Stimulated activated CD4-positive, alpha-beta T cell treated with anti-CD3 and anti-CD28 coated beads, Interleukin-12 subunit alpha, Interleukin-12 subunit beta, amount 100 ng/mL, for 4 hours (primary cell): ENCODE measurements around the gene TRIM56.
"Not testable (repeated sequence)": the region's sequence is repeated elsewhere in the genome, so short reads cannot be mapped to it uniquely, and the experiment has no call there.

ENCODE experiments used
- DNase-seq: peaks from one replicate; pipeline ENCODE4 v3.0.0-alpha.2; 2020

Gene TRIM56

DNA sequence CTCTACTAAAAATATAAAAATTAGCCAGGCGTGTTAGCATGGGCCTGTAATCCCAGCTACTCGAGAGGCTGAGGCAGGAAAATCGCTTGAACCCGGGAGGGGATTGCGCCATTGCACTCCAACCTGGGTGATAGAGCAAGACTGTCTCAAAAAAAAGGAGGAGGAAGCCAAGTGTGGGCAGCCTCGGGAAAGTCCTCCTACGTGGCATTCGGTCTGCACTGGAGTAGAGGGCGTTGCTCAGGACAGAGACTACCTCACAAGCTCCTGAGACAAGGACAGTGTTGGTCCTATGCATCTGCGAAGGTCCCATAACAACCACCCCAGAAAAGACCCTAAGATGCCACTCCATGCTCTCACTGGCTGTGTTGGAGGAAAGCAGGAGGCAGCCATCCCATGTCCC is 31.6 kb downstream of the TRIM56 start:
- DNase-seq: no peak

GRCh38 chr7:101118856-101119255 is 33.6 kb downstream of the TRIM56 start:
- DNase-seq: no peak

DNA sequence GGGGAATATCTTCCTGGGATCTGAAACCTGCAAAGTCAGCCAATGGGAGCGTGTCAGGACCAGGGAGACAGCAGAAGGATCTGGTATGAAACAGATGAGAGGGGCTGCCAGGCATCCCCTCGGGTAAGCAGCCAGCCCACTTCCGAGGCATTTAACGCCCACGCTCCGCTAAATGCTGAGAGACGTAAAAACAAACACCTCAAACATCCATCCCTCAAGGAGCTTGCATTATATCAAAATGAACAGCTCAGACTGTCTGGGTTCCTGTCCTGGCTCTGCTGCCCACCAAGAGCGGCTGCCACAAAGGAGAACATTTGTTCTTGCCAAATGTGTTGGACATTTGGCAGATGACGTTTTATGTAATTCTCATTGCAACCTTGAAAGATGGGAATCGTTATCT is 34.6 kb downstream of the TRIM56 start:
- no peak for DNase-seq

DNA sequence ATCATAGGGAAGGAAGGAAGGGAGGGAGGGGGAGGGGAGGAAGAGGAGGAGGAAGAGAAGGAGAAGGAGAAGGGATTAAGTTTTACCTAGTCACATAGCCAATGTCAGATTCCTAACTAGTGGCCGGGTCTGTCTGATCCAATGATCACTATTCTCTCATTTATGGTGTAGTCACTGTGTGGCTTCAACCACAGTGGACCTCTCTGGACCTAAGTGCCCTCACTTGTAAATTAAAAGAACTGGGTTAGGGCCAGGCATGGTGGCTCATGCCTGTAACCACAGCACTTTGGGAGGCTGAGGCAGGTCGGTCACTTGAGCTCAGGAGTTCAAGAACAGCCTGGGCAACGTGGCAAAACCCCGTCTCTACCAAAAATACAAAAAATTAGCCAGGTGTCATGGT is 35.0 kb downstream of the TRIM56 start:
- no peak for DNase-seq

GRCh38 chr7:101121631-101121990 is 36.3 kb downstream of the TRIM56 start:
- not testable (repeated sequence) for DNase-seq

DNA sequence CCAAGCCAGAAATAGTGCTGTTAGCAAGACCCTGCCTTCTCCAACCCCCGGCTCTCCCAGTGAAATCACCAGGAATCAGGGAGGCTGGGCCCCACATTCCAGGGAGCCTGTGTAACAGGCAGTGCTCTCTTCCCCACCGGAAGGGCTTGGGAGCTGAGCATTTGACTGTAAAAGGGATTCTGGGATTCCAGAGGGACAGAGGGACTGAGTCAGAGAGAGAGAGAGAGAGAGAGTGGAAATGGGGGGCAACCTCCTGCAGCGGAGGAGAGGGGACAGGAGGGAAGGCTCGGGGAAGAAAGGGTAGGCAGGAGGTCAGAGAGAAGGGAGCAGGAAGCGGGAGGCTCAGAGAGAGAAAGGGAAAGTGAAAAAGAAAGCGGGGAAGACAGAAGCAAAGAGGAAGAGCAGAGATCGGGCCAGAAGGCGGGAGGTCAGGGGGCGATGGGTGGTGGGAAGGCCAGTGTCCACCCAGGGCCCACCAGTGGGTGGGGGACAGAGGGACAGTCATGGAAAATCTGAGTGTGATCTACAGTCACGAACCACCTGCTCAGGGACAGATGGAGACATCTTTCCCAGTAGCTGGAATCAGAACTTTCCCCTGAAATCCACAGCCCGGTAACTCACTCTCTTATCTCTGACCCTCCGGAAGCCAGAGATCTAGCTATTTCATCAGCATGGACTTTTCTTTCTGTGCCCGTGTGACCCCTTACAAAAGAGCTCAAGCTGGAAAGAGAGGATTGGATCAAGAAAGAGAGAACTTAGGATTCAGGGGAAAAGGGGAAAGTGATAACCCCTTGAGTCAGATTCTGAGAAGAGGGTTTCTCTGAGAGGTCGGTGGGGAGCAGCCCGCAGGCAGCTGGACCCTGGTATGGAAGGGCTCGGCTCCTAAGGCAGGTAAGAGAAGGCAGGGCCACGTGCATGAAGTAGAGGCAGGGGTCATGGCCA is 37.0 kb downstream of the TRIM56 start:
- no peak for DNase-seq

GRCh38 chr7:101122933-101123702 is 37.8 kb downstream of the TRIM56 start:
- DNase-seq: no peak

- no peak for DNase-seq
Measured at GRCh38 chr7:101123703-101124068, 38.4 kb downstream of the TRIM56 start.

DNA sequence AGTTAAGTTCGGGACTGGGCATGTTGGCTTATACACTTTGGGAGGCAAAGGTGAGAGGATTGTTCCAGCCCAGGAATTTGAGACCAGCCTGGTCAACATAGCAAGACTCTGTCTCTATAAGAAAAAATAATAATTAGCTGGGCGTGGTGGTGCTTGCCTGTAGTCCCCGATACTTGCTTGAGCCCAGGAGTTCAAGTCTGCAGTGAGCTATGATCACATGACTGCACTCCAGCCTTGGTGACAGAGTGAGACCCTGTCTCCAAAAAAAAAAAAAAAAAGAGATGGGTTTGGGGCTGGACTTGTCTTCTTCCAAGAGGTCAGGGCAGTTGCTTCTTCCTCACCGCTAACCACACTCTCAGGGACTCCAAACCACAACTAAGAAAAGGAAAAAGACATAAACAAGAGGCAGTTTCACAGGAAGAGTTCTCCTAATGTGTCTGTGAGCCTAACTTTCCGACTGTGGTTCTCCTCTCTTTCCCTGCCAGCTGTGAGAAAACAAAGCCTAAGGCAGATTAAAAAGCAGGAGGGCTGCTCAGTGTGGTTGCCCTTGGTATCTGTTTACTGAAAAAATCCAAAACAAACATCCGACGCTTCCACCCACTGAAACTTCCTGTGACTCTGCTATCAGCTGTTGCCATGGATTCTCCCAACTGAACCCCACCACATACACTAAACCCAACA is 39.2 kb downstream of the TRIM56 start:
- no peak for DNase-seq

- DNase-seq: no peak
Measured at GRCh38 chr7:101125989-101126650, 40.8 kb downstream of the TRIM56 start.

- DNase-seq: no peak
Measured at GRCh38 chr7:101126651-101127459, 41.6 kb downstream of the TRIM56 start, which contains the start of gene SERPINE1. Gene SERPINE1, plus strand, starts transcription at chr7:101127104. Its CDS starts 1,290 bp downstream, at chr7:101128394.

GRCh38 chr7:101127460-101128039 is 42.3 kb downstream of the TRIM56 start:
- DNase-seq: no peak

GRCh38 chr7:101128040-101128834 is 43.0 kb downstream of the TRIM56 start:
- DNase-seq: no peak

DNA sequence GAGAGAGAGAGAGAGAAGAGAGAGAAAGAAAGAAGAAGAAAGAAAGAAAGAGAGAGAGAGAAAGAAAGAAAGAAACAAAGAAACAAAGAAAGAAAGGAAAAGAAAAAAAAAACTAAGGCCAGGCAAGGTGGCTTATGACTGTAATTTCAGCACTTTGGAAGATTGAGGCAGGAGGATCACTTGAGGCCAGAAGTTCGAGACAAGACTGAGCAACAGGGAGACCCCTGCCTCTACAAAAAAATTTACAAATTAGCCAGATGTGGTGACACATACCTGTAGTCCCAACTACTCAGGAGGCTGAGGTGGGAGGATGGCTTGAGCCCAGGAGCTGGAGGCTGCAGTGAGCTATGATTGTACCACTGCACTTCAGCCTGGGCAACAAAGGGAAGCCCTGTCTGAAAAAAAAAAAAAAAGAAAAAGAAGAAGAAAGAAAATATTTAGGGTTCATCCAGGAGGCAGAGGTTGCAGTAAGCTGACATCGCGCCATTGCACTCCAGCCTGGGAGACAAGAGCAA is 44.4 kb downstream of the TRIM56 start:
- no peak for DNase-seq

- DNase-seq: not testable (repeated sequence)
Measured at GRCh38 chr7:101132626-101133600, 47.6 kb downstream of the TRIM56 start.

GRCh38 chr7:101133621-101134398 is 48.5 kb downstream of the TRIM56 start:
- no peak for DNase-seq

DNA sequence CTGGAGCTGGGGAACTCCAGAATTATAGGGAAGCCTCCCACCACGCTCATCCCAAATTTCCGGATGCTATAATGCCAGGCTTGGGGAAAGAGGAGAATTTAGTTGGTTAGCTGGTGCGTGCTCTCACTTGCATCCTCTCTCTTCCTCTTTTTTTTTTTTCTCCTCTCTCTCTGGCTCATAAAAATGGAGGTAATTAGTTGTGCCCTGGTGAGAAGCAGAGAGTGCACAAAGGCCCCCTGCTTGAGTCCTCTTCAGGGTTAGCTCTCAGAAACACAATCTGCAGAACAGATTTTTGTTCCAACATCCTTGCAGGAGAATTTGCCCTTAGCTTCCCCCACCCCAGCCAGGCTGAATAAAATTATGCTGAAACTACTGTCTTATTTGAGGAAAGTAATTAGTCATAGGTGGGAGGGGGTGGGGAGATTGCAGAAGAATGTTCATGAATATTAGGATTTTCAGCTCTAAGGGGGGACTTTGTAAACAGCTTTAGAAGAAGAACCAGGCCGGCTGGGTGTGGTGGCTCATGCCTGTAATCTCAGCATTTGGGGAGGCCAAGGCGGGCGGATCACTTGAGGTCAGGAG is 49.2 kb downstream of the TRIM56 start:
- no peak for DNase-seq

DNA sequence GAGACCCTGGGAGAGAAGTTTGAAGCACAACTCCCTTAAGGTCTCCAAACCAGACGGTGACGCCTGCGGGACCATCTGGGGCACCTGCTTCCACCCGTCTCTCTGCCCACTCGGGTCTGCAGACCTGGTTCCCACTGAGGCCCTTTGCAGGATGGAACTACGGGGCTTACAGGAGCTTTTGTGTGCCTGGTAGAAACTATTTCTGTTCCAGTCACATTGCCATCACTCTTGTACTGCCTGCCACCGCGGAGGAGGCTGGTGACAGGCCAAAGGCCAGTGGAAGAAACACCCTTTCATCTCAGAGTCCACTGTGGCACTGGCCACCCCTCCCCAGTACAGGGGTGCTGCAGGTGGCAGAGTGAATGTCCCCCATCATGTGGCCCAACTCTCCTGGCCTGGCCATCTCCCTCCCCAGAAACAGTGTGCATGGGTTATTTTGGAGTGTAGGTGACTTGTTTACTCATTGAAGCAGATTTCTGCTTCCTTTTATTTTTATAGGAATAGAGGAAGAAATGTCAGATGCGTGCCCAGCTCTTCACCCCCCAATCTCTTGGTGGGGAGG is 52.5 kb downstream of the TRIM56 start:
- no peak for DNase-seq
